GM18861 (cell line): Measurements from ENCODE around the gene TLCD1.

Experiments
- ATAC-seq: cut with Tn5 transposase; IDR thresholded peaks from one replicate; pipeline ENCODE4 v1.9.1; 2021; ENCODE audit not compliant: unreplicated experiment

The TLCD1 gene

GRCh38 chr17:28714281-28714680 lies 11.8 kb downstream of the TLCD1 start:
- ATAC-seq: no peak

- ATAC-seq: no peak
Measured at GRCh38 chr17:28712705-28713415, 13.2 kb downstream of the TLCD1 start.

- ATAC-seq: no peak
Measured at GRCh38 chr17:28712032-28712704, 13.9 kb downstream of the TLCD1 start.

- ATAC-seq: peak; percentile 15
Measured at GRCh38 chr17:28711723-28712031, 14.4 kb downstream of the TLCD1 start, which contains the start of gene PROCA1. TSS of gene PROCA1 (minus strand) at chr17:28711888. CDS start at chr17:28711660, 228 bp downstream.

- ATAC-seq: peak; percentile 63
Measured at GRCh38 chr17:28710861-28711722, 14.9 kb downstream of the TLCD1 start.

GRCh38 chr17:28707339-28707720 lies 18.7 kb downstream of the TLCD1 start:
- ATAC-seq: no peak

- ATAC-seq: no peak
Measured at GRCh38 chr17:28706471-28707338, 19.3 kb downstream of the TLCD1 start.

- no peak for ATAC-seq
Measured at GRCh38 chr17:28705728-28706334, 20.2 kb downstream of the TLCD1 start.

- no peak for ATAC-seq
Measured at GRCh38 chr17:28705074-28705659, 20.9 kb downstream of the TLCD1 start.

GRCh38 chr17:28704219-28704858 lies 21.7 kb downstream of the TLCD1 start:
- ATAC-seq: no peak

- ATAC-seq: no peak
Measured at GRCh38 chr17:28703552-28704218, 22.3 kb downstream of the TLCD1 start.

- ATAC-seq: no peak
Measured at GRCh38 chr17:28702752-28703150, 23.3 kb downstream of the TLCD1 start.

GRCh38 chr17:28702026-28702751 lies 23.8 kb downstream of the TLCD1 start:
- ATAC-seq: no peak

GRCh38 chr17:28700830-28701492 lies 25.1 kb downstream of the TLCD1 start:
- no peak for ATAC-seq

GRCh38 chr17:28700278-28700677 lies 25.8 kb downstream of the TLCD1 start:
- ATAC-seq: no peak

- ATAC-seq: no peak
Measured at GRCh38 chr17:28698253-28698941, 27.6 kb downstream of the TLCD1 start.

- ATAC-seq: no peak
Measured at GRCh38 chr17:28693869-28694268, 32.2 kb downstream of the TLCD1 start.
